ENCODE measurements around the gene AMIGO3.

DNA sequence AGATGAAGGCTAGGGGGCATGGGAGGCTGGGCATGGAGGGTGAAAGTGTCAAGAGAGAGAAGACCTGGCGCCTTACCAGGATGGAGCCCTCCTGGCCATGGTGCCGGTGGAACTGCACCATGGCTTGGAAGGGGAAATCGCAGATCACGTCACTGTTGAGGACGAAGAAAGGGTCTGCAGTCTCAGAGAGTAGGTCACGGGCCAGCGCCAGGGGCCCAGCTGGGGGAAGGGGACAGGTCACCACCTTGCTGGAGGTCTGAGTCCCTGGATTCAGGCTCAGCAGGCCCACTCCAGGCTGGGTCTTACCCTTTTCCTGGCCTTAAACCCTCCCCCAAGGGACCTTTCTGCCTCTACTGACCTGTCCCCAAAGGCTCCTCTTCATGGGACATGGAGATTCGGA, 3.4 kb upstream of the AMIGO3 start:
- TF ChIP-seq, protein P1, sequence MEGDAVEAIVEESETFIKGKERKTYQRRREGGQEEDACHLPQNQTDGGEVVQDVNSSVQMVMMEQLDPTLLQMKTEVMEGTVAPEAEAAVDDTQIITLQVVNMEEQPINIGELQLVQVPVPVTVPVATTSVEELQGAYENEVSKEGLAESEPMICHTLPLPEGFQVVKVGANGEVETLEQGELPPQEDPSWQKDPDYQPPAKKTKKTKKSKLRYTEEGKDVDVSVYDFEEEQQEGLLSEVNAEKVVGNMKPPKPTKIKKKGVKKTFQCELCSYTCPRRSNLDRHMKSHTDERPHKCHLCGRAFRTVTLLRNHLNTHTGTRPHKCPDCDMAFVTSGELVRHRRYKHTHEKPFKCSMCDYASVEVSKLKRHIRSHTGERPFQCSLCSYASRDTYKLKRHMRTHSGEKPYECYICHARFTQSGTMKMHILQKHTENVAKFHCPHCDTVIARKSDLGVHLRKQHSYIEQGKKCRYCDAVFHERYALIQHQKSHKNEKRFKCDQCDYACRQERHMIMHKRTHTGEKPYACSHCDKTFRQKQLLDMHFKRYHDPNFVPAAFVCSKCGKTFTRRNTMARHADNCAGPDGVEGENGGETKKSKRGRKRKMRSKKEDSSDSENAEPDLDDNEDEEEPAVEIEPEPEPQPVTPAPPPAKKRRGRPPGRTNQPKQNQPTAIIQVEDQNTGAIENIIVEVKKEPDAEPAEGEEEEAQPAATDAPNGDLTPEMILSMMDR (IDR thresholded peaks at IDR 0.05; ENCODE audit: low read depth, low read length) = no peak
- TF ChIP-seq EZH2phosphoT487 (IDR thresholded peaks at IDR 0.05; ENCODE audit: low read depth) = no peak
